C4-2B (cell line): Measurements from ENCODE around the gene GTF2A1L.

Experiments
- ZFX ChIP-seq: fragments of 450-650 bp; IDR thresholded peaks from 2 replicates; pipeline ENCODE4 v1.6.1; 2017
- TF ChIP-seq, protein P1 (sequence below): fragments of 450-650 bp; conservative IDR thresholded peaks from 2 replicates; pipeline ENCODE4 v1.5.1; 2017; ENCODE audit warnings: mild to moderate bottlenecking

DNA sequence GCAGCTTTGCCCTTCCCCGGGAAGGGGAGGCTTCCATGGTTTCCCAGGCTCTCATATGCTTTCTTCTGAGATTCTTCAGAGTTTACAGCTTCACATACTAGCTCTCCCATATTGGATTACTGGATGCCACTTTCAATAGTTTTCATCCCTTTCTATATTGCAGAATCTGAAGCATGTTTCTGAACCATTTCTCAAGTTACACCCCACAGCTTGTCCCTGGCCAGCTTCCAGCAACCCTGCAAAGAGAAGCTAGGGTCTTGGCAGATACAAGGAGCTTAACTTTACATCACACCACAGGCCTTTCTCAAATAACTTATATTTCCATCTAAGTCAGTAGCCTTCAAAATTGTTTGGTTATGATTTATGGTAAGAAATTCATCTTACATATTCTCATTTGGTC lies 98.3 kb downstream of the GTF2A1L start:
- TF ChIP-seq, protein P1, sequence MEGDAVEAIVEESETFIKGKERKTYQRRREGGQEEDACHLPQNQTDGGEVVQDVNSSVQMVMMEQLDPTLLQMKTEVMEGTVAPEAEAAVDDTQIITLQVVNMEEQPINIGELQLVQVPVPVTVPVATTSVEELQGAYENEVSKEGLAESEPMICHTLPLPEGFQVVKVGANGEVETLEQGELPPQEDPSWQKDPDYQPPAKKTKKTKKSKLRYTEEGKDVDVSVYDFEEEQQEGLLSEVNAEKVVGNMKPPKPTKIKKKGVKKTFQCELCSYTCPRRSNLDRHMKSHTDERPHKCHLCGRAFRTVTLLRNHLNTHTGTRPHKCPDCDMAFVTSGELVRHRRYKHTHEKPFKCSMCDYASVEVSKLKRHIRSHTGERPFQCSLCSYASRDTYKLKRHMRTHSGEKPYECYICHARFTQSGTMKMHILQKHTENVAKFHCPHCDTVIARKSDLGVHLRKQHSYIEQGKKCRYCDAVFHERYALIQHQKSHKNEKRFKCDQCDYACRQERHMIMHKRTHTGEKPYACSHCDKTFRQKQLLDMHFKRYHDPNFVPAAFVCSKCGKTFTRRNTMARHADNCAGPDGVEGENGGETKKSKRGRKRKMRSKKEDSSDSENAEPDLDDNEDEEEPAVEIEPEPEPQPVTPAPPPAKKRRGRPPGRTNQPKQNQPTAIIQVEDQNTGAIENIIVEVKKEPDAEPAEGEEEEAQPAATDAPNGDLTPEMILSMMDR: no peak
- TF ChIP-seq ZFX: no peak
